Smooth muscle cell of the brain vasculature (primary cell): ENCODE data around the gene YIPF6.
"Not testable (repeated sequence)": the region's sequence is repeated elsewhere in the genome, so short reads cannot be mapped to it uniquely, and the experiment has no call there.

ENCODE experiments used
- DNase-seq: peaks from one replicate; pipeline ENCODE4 v3.0.0-alpha.2; 2012; ENCODE audit warnings: low read depth, low spot score

YIPF6 gene

GRCh38 chrX:68498508-68499379 is at the start of gene YIPF6:
YIPF6 (plus strand) TSS chrX:68499051; CDS start chrX:68499067, 16 bp downstream.
- peak; percentile 26 for DNase-seq

- DNase-seq: no peak
Measured at GRCh38 chrX:68451720-68452119, 47.1 kb upstream of the YIPF6 start.

- DNase-seq: no peak
Measured at GRCh38 chrX:68454476-68455150, 44.2 kb upstream of the YIPF6 start.

GRCh38 chrX:68455151-68455510 is 43.7 kb upstream of the YIPF6 start:
- no peak for DNase-seq

GRCh38 chrX:68461093-68461492 is 37.8 kb upstream of the YIPF6 start:
- no peak for DNase-seq

GRCh38 chrX:68461576-68461975 is 37.3 kb upstream of the YIPF6 start:
- no peak for DNase-seq

- DNase-seq: no peak
Measured at GRCh38 chrX:68462197-68462596, 36.7 kb upstream of the YIPF6 start.

GRCh38 chrX:68462653-68463052 is 36.2 kb upstream of the YIPF6 start:
- peak; percentile 3 for DNase-seq

GRCh38 chrX:68463880-68464279 is 35.0 kb upstream of the YIPF6 start:
- DNase-seq: no peak

GRCh38 chrX:68464796-68465195 is 34.1 kb upstream of the YIPF6 start:
- DNase-seq: no peak

GRCh38 chrX:68480969-68481368 is 17.9 kb upstream of the YIPF6 start:
- no peak for DNase-seq

GRCh38 chrX:68486198-68486597 is 12.7 kb upstream of the YIPF6 start:
- DNase-seq: not testable (repeated sequence)

- no peak for DNase-seq
Measured at GRCh38 chrX:68487254-68487653, 11.6 kb upstream of the YIPF6 start.

GRCh38 chrX:68487924-68488323 is 10.9 kb upstream of the YIPF6 start:
- no peak for DNase-seq

GRCh38 chrX:68488657-68489056 is 10.2 kb upstream of the YIPF6 start:
- no peak for DNase-seq

- no peak for DNase-seq
Measured at GRCh38 chrX:68490644-68491043, 8.2 kb upstream of the YIPF6 start.

GRCh38 chrX:68492583-68492982 is 6.3 kb upstream of the YIPF6 start:
- no peak for DNase-seq

GRCh38 chrX:68493776-68494175 is 5.1 kb upstream of the YIPF6 start:
- DNase-seq: not testable (repeated sequence)

GRCh38 chrX:68498044-68498507 is 775 bp upstream of the YIPF6 start:
- no peak for DNase-seq

GRCh38 chrX:68499543-68500504 is 973 bp downstream of the YIPF6 start:
- DNase-seq: no peak

- no peak for DNase-seq
Measured at GRCh38 chrX:68503836-68504636, 5.2 kb downstream of the YIPF6 start.
